ES-I3 (cell line): ENCODE results near the gene KRTAP12-2.

ENCODE experiments used
- H3K36me3 ChIP-seq: 2 replicates; pipeline ENCODE4 v1.6.1; 2013; ENCODE audit warnings: mild to moderate bottlenecking, low read length, control low read depth, moderate library complexity; ENCODE audit not compliant: insufficient read depth
- H3K4me1 ChIP-seq: 2 replicates; pipeline ENCODE4 v1.6.1; 2013; ENCODE audit warnings: mild to moderate bottlenecking, control low read depth, low read length; ENCODE audit not compliant: insufficient read depth
- H3K9ac ChIP-seq: 2 replicates; pipeline ENCODE4 v1.6.1; 2013; ENCODE audit warnings: low read depth, mild to moderate bottlenecking, low read length, moderate library complexity
- H3K9me3 ChIP-seq: 2 replicates; pipeline ENCODE4 v1.6.1; 2013; ENCODE audit warnings: mild to moderate bottlenecking, low read length, moderate library complexity; ENCODE audit not compliant: control insufficient read depth, insufficient read depth

KRTAP12-2 gene

GRCh38 chr21:44625756-44626155 lies 41.0 kb downstream of the KRTAP12-2 start:
- H3K9me3 ChIP-seq: peaks cover 9% of the 10 kb centered on the region
- H3K36me3 ChIP-seq: no peaks in the 10 kb centered on the region

GRCh38 chr21:44623575-44623974 lies 43.2 kb downstream of the KRTAP12-2 start:
- Histone ChIP-seq H3K9ac (no peak overlapping the region), H3K36me3 (no peaks in the 10 kb centered on the region), H3K9me3 (peaks cover 14% of the 10 kb centered on the region), H3K4me1 (no peaks in the 10 kb centered on the region)

More at GRCh38 chr21:44625756-44626155, 41.0 kb downstream of the KRTAP12-2 start:
- no peak overlapping the region for H3K9ac ChIP-seq
- H3K4me1 ChIP-seq: no peaks in the 10 kb centered on the region

DNA sequence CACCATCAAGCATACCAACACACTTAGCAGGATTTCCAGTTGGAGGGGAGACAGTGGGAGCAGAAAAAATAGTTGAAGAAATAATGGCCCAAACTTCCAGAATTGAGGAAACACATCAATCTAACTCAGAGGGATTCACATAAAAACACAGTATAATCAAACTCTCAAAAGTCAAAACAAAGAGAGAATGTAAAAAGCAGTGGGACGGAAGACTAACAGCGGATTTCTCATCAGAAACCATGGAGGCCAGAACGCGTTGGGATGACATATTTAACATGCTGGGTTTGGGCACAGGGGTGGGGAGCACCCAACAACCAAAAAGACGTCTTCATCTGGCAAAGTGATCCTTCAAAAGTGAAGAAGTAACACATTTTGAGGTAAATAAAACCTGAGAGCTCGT lies 46.8 kb downstream of the KRTAP12-2 start:
- Histone ChIP-seq H3K36me3 (no peaks in the 10 kb centered on the region), H3K9me3 (peaks cover 14% of the 10 kb centered on the region), H3K4me1 (no peaks in the 10 kb centered on the region), H3K9ac (no peak overlapping the region)

DNA sequence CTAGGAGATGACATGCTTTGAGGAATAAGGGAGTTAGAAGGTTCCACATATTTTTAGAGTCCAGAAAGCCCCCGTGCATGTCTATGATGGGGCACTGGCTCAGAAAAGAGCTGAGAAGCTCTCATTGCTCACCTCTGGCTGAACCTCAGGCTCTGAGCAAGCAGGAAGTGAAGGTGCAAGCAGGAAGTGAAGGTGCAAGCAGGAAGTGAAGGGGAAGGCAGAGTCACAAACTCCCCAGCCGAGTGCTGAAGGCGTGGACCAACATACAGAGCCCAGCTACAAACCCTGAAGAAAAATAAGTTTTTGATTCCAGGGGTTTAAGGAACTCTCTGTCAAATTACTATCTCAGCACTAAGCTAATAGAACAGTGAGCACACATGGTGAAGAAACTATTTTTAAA lies 47.8 kb downstream of the KRTAP12-2 start:
- H3K9ac ChIP-seq: no peak overlapping the region
- no peaks in the 10 kb centered on the region for H3K4me1 ChIP-seq
- peaks cover 11% of the 10 kb centered on the region for H3K9me3 ChIP-seq
- no peaks in the 10 kb centered on the region for H3K36me3 ChIP-seq

DNA sequence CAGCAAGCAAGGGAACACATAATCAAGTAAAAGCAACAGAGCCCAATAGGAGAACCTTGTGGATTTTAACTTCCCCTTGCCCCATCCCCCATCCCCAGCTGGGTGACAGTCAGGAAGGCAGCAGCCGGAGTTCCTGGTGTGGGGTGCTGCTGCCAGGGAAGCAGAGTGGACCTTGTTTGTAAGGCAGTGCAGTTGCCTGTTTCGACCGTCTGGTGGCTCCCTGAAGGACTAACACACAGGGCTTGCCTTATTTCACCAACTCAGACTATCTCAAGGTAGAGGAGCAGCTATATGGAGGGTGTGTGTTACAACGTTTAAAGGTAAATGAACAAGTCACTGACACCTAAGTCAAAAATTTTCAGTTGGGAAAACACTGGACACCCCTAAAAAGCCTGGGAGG lies 48.2 kb downstream of the KRTAP12-2 start:
- Histone ChIP-seq H3K9me3 (peaks cover 11% of the 10 kb centered on the region), H3K4me1 (no peaks in the 10 kb centered on the region)

DNA sequence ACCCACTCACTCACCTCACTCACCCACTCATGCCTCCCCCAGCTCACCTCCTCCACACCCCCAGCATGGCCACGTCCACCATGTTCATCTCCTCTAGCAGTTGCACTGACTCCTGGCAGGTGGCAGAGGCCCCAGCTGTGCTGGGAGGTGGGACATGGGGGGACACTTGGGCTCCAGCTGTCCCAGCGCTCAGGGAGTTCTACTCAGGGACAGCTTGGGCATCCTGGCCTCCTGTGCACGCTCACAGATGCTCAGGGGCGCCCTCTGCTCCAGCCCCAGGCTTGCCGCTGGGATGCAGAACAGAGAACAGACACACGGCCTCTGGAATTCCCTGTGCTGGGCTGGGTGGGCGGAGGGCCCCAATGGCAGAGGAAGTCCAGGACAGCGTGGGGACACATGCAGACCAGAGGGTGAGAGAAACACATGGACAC lies 49.6 kb downstream of the KRTAP12-2 start:
- Histone ChIP-seq H3K36me3 (no peaks in the 10 kb centered on the region), H3K9me3 (peaks cover 7% of the 10 kb centered on the region), H3K9ac (no peak overlapping the region), H3K4me1 (no peaks in the 10 kb centered on the region)

More for the DNA sequence above, 48.2 kb downstream of the KRTAP12-2 start:
- no peak overlapping the region for H3K9ac ChIP-seq
- H3K36me3 ChIP-seq: no peaks in the 10 kb centered on the region

GRCh38 chr21:44616591-44616926 lies 50.2 kb downstream of the KRTAP12-2 start:
- no peak overlapping the region for H3K9ac ChIP-seq
- H3K9me3 ChIP-seq: peaks cover 5% of the 10 kb centered on the region
- H3K4me1 ChIP-seq: no peaks in the 10 kb centered on the region
- H3K36me3 ChIP-seq: no peaks in the 10 kb centered on the region
